Endothelial cell of umbilical vein (primary cell): ENCODE results near the gene TSPAN14. TPM values are rescaled to one million over a fixed set of nuclear protein-coding genes. Genes with fewer than 3 reads are reported as not detected.

ENCODE experiments used
- BruUV-seq: library from RNA; stranded (reverse); fragments of 400-500 nt; replicated peaks from 2 replicates; lab custom pipeline; 2021; lab: Mats Ljungman, UMichigan
- CTCF ChIA-PET: fragments of 300-600, 350-600 bp; sonication (Branson Sonifier 250); formaldehyde crosslinking; loops from one replicate; lab custom pipeline; 2021; ENCODE audit warnings: antibody characterized with exemption, inconsistent platforms; lab: Charles Lee
- POLR2A ChIA-PET: fragments of 300-600, 350-600 bp; sonication (Branson Sonifier 250); formaldehyde crosslinking; loops from one replicate; lab custom pipeline; 2021; ENCODE audit warnings: antibody characterized with exemption, inconsistent platforms; lab: Charles Lee
- DNase-seq: peaks from one replicate; pipeline ENCODE4 v3.0.0-alpha.2; 2011; ENCODE audit warnings: low read depth, low spot score
- FAIRE-seq: peaks from 2 replicates; lab custom pipeline; 2011; peaks lifted over from hg19 to GRCh38; lab: Jason Lieb, UNC
- H2AFZ ChIP-seq: 2 replicates; pipeline ENCODE4 v1.6.0; 2012; ENCODE audit warnings: low read depth, low read length, control low read depth, inconsistent platforms
- H3K27ac ChIP-seq: 2 replicates; pipeline ENCODE4 v1.5.1; 2011; ENCODE audit warnings: low read depth, mild to moderate bottlenecking, control low read depth, low read length, moderate library complexity; ENCODE audit not compliant: insufficient read depth
- H3K27me3 ChIP-seq, 2 experiments: 2 replicates each; pipeline versions ENCODE4 v1.6.0 to v1.6.1; 2011; ENCODE audit warnings: low read length in 2 of 2, mixed read lengths in 1 of 2; ENCODE audit not compliant: control insufficient read depth in 2 of 2, insufficient read depth in 2 of 2
- H3K36me3 ChIP-seq, 2 experiments: 2 replicates in 1 of 2; 3 replicates in 1 of 2; pipeline ENCODE4 v1.5.1; 2011; ENCODE audit warnings: low read length in 2 of 2, mild to moderate bottlenecking in 1 of 2, moderate library complexity in 1 of 2; ENCODE audit not compliant: control insufficient read depth in 2 of 2, insufficient read depth in 2 of 2; ENCODE audit errors: extremely low read depth in 1 of 2
- H3K4me1 ChIP-seq: 3 replicates; pipeline ENCODE4 v1.5.1; 2011; ENCODE audit warnings: mild to moderate bottlenecking, low read length; ENCODE audit not compliant: control insufficient read depth, insufficient read depth; ENCODE audit errors: extremely low read depth
- H3K4me2 ChIP-seq: 2 replicates; pipeline ENCODE4 v1.6.1; 2011; ENCODE audit warnings: low read length, control low read depth, mixed read lengths; ENCODE audit not compliant: insufficient read depth
- H3K4me3 ChIP-seq, 3 experiments: fragments of 200-600 bp in 1 of 3; sonication (generic), shearing (Covaris generic) in 1 of 3; replicated peaks in 1 of 3; 2 replicates each; pipeline ENCODE4 v1.5.1; 2011 to 2016; ENCODE audit warnings: control low read depth in 3 of 3, low read length in 3 of 3, mild to moderate bottlenecking in 2 of 3, inconsistent platforms in 1 of 3, low read depth in 1 of 3, moderate library complexity in 1 of 3; ENCODE audit not compliant: insufficient read depth in 1 of 3
- H3K79me2 ChIP-seq: 2 replicates; pipeline ENCODE4 v1.6.0; 2012; ENCODE audit warnings: low read length, inconsistent platforms; ENCODE audit not compliant: control insufficient read depth, insufficient read depth
- H3K9ac ChIP-seq: replicated peaks from 2 replicates; pipeline ENCODE3; 2011; ENCODE audit warnings: low read length, control low read depth; ENCODE audit not compliant: insufficient read depth; ENCODE audit errors: extremely low read depth
- H3K9me1 ChIP-seq: replicated peaks from 3 replicates; pipeline ENCODE4 v1.6.0; 2011; ENCODE audit warnings: mild to moderate bottlenecking, low read length; ENCODE audit not compliant: control insufficient read depth, insufficient read depth; ENCODE audit errors: extremely low read depth
- H3K9me3 ChIP-seq: replicated peaks from 2 replicates; pipeline ENCODE4 v1.5.1; 2012; ENCODE audit warnings: low read length, inconsistent platforms; ENCODE audit not compliant: control insufficient read depth, insufficient read depth
- H4K20me1 ChIP-seq: replicated peaks from 2 replicates; pipeline ENCODE3; 2011; ENCODE audit warnings: mild to moderate bottlenecking, low read length; ENCODE audit not compliant: control insufficient read depth, insufficient read depth; ENCODE audit errors: extremely low read depth
- EZH2 ChIP-seq: IDR thresholded peaks from 2 replicates; pipeline ENCODE4 v1.6.1; 2012; ENCODE audit warnings: borderline replicate concordance, low read depth, mild to moderate bottlenecking, moderate library complexity, low read length, inconsistent platforms; ENCODE audit not compliant: severe bottlenecking
- FOS ChIP-seq: IDR thresholded peaks from 2 replicates; pipeline ENCODE4 v1.6.1; 2011; ENCODE audit warnings: mild to moderate bottlenecking, low read length, moderate library complexity, borderline replicate concordance; ENCODE audit not compliant: insufficient read depth
- JUN ChIP-seq: IDR thresholded peaks from 2 replicates; pipeline ENCODE4 v1.6.1; 2011; ENCODE audit warnings: borderline replicate concordance, low read depth; ENCODE audit not compliant: insufficient read length, insufficient read depth
- POLR2A ChIP-seq: IDR thresholded peaks from 2 replicates; pipeline ENCODE4 v1.6.1; 2012; ENCODE audit warnings: low read depth, mild to moderate bottlenecking, control low read depth, low read length
- POLR2AphosphoS5 ChIP-seq: IDR thresholded peaks from 2 replicates; pipeline ENCODE4 v1.6.1; 2012; ENCODE audit warnings: low read depth, mild to moderate bottlenecking, control low read depth, low read length, moderate library complexity; ENCODE audit not compliant: insufficient read depth
- dilution Hi-C: fragments of 300-500 bp; cut with MboI; formaldehyde crosslinking; loops from one replicate; pipeline ENCODE4 v1.15.0; 2019; ENCODE audit warnings: low sequenced_read_pairs; ENCODE audit not compliant: extremely low pct_ligation_motif_present
- intact Hi-C: fragments of 100-400 bp; cut with micrococcal nuclease; formaldehyde crosslinking; loops from one replicate; pipeline ENCODE4 v1.10.0; 2022
- polyA plus RNA-seq, 4 experiments: library from polyadenylated mRNA; depleted of rRNA in 3 of 4; stranded (reverse) in 3 of 4; unstranded in 1 of 4; fragments of >200 nt; gene quantifications; 2 replicates each; pipeline versions ENCODE4 v1.2.1 to v1.2.3, GENCODE V29; 2011 to 2012; ENCODE audit warnings: missing spikeins in 1 of 4
- total RNA-seq: library from RNA; stranded (reverse); gene quantifications from 2 replicates; pipeline ENCODE4 v1.2.3, GENCODE V29; 2021
- TF ChIP-seq, protein P1 (sequence below): IDR thresholded peaks from 2 replicates; pipeline ENCODE4 v1.6.1; 2011; ENCODE audit not compliant: insufficient read depth, insufficient read length
- TF ChIP-seq, protein P2 (sequence below), 2 donors: IDR thresholded peaks; 1 replicate in 1 of 2; 2 replicates in 1 of 2; pipeline ENCODE4 v1.5.1; 2011; ENCODE audit warnings: low read length in 2 of 2, mild to moderate bottlenecking in 2 of 2, moderate library complexity in 2 of 2, control low read depth in 1 of 2, inconsistent platforms in 1 of 2, low read depth in 1 of 2; ENCODE audit not compliant: insufficient read depth in 1 of 2; ENCODE audit errors: extremely low read depth in 1 of 2

The TSPAN14 gene
- total and polyA plus RNA-seq, 2 donors (not counting 3 experiments of a cell fraction or from before 2014, with no cell fraction given) = 210 to 242 TPM

DNA sequence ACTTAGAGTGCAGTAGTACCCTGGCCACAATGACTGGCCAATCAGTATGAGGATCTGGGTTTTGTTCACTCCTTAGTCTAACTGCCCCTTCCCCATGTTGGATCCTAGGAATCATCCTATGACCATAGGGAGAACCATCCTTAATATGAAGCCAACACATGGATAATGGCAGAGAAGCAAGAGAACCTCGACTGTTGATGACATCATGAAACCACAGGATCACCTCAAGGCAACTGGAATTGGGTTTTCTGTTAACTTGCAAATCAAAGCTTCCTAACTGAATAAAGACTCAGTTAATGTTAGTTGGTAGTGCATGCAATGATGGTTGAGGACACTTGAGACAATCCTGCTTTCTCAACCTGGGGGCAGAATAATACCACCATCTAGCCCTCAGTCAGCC is 49.1 kb upstream of the TSPAN14 start:
- CTCF ChIA-PET = interaction anchor here (1.0 to 1.4 kb wide), 4 partner anchors 22 to 191 kb away, joined by 3 to 4 read pairs (median 4); no protein-coding TSS in a partner anchor
- no peak overlapping the region for H3K27ac ChIP-seq
- TF ChIP-seq POLR2A (no peak), POLR2AphosphoS5 (no peak), EZH2 (no peak), FOS (no peak), JUN (no peak)
- TF ChIP-seq, protein P1, sequence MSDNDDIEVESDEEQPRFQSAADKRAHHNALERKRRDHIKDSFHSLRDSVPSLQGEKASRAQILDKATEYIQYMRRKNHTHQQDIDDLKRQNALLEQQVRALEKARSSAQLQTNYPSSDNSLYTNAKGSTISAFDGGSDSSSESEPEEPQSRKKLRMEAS = no peak
- TF ChIP-seq, protein P2, sequence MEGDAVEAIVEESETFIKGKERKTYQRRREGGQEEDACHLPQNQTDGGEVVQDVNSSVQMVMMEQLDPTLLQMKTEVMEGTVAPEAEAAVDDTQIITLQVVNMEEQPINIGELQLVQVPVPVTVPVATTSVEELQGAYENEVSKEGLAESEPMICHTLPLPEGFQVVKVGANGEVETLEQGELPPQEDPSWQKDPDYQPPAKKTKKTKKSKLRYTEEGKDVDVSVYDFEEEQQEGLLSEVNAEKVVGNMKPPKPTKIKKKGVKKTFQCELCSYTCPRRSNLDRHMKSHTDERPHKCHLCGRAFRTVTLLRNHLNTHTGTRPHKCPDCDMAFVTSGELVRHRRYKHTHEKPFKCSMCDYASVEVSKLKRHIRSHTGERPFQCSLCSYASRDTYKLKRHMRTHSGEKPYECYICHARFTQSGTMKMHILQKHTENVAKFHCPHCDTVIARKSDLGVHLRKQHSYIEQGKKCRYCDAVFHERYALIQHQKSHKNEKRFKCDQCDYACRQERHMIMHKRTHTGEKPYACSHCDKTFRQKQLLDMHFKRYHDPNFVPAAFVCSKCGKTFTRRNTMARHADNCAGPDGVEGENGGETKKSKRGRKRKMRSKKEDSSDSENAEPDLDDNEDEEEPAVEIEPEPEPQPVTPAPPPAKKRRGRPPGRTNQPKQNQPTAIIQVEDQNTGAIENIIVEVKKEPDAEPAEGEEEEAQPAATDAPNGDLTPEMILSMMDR (IDR thresholded peaks at IDR 0.05; ENCODE audit: extremely low read depth in 1 of 2, insufficient read depth in 1 of 2, low read depth in 1 of 2, low read length in 2 of 2) = no peak
- H3K9ac ChIP-seq = no peak overlapping the region
- H3K4me2 ChIP-seq = no peak overlapping the region
- H3K9me1 ChIP-seq = no peaks in the 10 kb centered on the region
- POLR2A ChIA-PET = no interaction called here
- DNase-seq = no peak
- dilution Hi-C loops = no loop called here
- H2AFZ ChIP-seq = no peak overlapping the region
- no peaks in the 10 kb centered on the region for H4K20me1 ChIP-seq
- H3K79me2 ChIP-seq = peaks cover 17% of the 10 kb centered on the region
- intact Hi-C loops = no loop called here
- no TSS peak for BruUV-seq
- no peak overlapping the region for H3K4me3 ChIP-seq
- no peaks in the 10 kb centered on the region for H3K27me3 ChIP-seq
- peaks cover 9% of the 10 kb centered on the region for H3K4me1 ChIP-seq
- no peak for FAIRE-seq
- no peaks in the 10 kb centered on the region for H3K9me3 ChIP-seq
- no peaks in the 10 kb centered on the region for H3K36me3 ChIP-seq
